Activated CD4-positive, alpha-beta T cell treated with anti-CD3 and anti-CD28 coated beads for 1 hour (primary cell): Measurements from ENCODE around the gene SMCHD1.

Source experiments
- DNase-seq: peaks from one replicate; pipeline ENCODE4 v3.0.0-alpha.2; 2020

SMCHD1 gene

DNA sequence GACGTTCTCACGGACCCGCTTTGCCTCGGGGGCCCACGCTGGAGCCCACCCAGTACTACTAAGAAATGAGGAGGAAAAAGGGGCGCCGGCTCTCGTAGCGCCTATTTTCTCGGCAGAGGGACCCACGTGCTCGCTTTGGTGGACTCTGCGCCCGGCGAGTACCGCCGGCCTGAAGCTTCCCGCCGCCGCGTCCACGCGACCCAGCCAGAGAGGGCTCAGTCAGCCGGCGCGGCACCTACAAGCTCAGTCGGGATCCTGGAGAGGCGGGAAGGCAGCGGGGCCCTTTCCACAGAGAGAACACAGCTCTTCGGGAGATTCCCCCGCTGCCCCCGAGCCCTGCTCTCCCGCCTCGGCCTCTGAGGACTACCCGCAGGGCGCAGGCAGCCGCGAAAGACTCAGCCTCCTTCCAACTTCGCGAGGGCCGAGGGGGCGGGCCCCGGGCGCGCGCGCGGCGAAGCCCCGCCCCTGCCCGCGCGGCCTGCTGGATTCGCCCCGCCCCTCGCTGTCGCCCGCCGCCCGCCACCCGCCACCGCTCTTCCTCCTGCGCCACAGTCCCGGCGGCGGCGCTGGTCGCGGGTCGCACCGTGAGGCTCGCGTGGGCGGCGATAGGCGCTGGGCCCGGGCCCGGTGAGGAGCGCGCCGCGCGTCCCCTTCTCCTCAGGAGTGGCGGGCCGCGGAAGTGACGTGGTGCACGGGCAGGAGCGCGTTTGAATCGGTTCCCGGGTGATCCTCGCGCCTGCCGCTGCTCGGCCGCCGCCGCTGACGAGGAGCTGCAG is at the start of gene SMCHD1:
SMCHD1 (plus strand) TSS at position 549 of the 776 bp plus-strand sequence. CDS start 350 bp downstream, outside the sequence.
- DNase-seq = peak; percentile 86

DNA sequence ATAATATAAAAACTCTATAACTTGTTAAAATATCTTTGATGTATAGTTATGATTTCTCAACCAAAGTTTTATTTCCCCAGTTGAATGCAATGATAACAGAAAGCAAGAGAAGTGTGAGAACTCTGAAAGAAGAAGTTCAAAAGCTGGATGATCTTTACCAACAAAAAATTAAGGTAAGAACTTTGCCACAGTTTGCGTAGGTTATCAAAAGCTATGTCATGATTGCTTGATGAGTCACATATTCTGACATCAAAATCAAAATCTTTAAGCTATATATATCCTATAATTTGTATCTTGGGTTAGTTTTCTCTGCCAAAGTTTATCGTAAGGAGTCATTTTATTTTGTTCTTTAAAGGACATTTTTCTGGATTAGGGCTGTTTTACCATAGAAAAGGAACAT is 49.2 kb upstream of the SMCHD1 start:
- no peak for DNase-seq

DNA sequence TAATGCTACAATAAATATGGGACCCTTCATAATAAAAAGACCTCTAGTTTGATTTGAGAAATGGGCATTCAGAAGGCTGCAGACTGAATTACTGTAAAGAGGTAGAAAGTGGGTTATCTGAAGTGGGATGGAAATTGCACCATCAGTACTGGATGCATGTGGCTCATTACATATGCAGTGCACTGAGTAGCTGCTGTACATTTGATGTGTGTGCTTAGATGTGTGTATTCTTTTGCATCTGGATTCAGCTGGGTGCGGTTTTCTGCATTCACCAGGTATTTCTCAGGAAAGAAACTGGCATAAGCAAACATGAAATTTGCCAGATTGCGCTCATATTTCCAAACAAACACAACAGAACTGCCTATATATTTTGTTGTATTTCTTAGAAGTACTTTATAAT is 45.9 kb upstream of the SMCHD1 start:
- DNase-seq = no peak

DNA sequence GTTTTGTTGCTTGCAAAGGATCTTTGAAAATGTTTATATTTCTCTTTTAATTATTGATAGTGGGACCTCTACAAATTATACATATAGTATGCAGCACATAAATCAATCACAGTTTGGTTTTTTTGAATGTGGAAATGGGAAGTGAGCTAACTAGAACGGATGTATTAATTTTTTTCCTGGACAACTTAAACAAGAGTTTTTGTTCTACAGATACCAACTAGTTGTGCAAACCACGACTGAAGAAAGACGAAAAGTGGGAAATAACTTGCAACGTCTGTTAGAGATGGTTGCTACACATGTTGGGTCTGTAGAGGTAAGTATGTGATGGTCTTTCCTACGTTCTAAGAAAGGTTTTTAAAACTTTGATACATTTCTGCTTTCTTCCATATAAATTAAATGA is 45.0 kb upstream of the SMCHD1 start:
- DNase-seq = no peak

DNA sequence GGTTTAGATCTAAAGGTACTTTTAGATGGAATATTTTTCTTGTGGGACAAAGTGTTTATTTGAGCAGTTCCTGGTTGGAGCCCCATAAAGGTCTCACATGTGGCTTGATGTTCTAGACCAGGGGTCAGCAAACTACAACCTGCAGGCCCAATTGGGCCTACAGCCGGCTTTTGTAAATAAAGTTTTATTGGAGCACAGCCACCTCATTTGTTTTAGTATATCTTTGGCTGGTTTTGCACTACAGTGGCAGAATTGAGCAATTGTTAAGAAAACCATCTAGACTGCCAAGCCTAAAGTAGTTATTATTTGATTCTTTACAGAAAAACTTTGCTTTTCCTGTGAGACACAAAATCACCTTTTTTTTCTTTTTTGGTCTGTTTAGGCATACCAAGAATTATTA is 42.5 kb upstream of the SMCHD1 start:
- no peak for DNase-seq

DNA sequence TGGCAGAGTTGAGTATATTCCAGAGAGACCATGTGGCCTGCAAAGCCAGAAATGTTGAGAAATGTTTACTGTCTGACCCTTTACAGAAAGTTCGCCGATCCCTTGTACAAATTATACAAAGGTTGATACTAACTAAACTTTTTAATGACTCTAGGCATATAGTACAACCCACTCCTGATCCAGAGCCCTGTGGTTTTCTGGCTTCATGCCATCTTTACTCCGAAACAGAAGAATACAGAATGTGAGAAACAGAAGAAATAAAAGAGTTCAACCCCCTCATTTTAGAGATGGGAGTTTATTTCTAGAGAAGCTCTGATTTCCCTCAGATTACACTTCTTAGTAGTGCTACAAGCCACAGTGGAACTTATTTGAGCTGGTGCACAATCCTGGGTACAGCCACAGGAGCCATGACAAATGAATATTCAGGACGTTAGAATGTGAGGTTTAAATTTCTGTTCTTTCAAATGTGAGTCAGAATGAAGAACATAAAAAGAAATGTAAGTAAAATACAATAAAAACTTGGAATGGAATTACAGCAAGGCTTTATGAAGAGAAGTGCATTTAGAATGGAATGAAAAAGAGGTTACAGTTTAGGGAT is 38.0 kb upstream of the SMCHD1 start:
- DNase-seq = no peak

DNA sequence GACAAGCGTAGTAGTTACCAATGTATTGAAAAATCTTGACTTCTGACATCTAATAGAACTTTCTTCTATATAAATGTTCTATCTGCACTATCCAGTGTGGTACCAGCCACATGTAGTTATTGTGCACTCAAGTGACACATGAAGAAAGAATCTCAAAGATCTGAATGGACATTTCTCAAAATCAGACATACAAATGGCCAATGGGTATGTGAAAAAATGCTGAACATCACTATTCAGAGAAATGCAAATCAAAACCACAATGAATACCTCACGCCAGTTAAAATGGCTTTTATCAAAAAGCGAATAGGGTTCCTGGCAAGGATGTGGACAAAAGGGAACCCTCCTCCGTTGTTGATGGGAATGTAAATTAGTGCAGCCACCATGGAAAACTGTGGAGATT is 37.5 kb upstream of the SMCHD1 start:
- DNase-seq = no peak

DNA sequence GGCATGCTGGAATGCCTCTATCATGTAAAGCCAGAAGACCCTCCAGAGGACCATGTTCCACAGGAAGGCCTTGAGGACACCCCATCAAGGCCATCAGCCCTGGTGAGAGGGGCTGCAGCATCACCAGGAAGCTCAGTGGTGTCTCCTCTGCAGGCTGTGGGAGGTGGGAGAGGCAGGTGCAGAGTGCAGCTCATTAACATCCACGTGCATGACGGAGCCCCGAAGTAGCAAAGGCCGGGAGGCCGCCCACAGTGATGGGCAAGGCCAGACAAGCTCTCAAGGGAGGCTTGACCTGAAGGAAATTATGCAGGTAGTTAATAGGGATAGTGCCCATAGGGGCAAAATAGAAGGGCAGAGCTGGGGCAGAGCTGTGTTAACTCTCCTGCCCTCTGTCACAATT is 30.3 kb upstream of the SMCHD1 start:
- DNase-seq = no peak

DNA sequence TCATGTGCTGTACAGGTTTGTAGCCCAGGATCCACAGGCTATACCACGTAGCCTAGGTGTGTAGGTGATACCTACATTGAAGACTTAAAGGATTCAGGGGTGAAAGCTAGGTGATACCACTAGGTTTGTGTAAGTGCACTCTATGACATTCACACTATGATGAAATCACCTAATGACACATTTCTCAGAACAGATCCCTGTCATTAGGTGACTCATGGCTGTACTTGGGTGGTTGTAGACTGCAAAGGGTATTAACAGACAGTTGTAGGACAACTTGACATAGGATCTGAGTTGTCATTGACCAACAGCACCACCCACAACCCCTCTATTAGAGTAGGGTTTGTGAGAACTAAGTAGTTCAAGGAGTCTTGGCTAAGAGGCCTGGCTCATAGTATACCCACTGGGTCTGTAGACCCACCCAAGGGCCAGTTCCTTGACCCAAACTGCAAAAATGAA is 27.7 kb upstream of the SMCHD1 start:
- no peak for DNase-seq

DNA sequence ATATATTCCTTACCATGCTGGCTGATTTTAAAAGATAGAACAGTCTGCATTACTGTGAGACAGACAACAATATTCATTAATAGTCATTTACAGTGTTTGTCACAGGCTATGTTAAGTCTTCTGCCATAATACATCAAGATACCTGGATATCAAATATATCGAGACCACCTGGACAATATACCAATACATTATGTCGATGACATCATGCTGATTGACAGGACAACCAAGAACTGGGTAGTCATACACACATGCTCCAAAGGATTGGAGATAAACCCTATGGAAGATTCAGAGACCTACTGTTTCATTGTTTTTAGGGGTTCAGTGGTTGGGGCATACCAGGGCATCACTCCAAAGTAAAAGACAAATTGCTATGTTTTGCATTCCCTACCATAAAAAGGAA is 26.5 kb upstream of the SMCHD1 start:
- no peak for DNase-seq

DNA sequence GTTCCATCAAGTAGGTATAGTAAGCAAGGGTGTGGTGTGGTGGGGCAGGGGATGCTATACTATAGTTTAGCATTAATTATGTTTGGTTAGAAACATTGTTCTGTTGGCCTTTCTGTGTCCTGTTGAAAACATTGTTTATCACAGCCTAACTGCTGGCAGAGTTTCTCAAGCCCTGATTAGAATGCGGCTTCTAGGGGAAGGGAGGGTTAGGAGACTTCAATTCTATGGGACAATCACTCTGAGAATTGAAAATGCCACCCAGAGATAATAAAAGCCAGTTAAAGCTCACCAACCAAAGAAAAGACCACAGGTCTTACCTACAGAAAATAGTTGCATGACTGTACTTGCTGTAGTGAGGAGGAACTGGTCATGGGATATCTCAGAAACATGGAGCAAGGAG is 19.9 kb upstream of the SMCHD1 start:
- no peak for DNase-seq

DNA sequence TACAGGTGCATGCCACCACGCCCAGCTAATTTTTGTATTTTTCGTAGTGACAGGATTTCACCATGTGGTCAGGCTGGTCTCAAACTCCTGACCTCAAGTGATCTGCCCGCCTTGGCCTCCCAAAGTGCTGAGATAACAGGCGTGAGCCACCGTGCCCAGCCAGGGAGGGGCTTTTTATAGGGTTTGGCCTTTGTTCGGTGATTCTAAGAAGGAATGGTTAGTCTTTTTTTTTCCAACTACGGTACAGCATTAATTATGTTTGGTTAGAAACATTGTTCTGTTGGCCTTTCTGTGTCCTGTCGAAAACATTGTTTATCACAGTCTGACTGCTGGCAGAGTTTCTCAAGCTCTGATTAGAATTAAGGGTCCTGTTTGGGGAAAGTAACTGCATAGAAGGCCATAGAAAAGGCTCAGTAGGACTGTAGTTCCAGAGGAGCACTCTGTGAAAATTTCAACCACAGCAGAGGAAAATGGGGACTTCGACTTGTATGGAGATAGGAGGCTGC is 19.3 kb upstream of the SMCHD1 start:
- DNase-seq = no peak

DNA sequence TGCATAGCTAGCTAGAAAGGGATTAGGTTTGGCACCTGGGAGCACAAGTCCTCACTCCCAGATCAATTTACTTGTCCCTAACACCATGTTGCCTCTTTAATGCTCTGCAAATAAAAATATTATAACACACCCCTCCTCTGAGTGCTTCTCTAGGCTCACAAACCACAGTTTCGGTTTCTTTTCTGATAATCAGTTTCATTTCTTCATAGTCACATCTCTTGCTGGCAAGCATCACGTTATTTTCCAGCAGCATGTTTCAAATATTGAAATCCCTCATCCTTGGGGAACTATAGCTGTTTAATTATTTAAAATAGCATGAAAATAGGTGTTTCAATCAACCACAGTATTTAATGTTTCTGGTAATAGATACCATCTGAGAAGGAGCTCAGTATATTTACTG is 13.9 kb upstream of the SMCHD1 start:
- no peak for DNase-seq

DNA sequence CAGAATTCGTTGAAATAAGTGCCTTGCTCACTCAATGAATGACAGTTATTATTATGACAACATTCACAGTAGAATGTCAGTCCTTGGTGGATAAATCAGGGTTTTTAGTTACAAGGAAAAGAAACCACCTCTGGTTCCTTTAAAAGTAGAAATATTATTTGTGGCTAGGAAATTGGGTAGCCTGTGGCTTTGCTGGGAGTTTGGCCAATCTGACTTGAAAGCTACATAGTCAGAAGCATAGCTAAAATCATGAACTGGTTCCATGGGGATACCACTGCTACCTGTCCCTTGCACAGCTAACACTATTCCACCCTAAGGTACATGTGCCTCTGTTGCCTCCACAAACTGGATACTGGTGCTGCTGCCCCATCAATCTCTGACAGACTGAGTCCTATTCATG is 12.8 kb upstream of the SMCHD1 start:
- no peak for DNase-seq

DNA sequence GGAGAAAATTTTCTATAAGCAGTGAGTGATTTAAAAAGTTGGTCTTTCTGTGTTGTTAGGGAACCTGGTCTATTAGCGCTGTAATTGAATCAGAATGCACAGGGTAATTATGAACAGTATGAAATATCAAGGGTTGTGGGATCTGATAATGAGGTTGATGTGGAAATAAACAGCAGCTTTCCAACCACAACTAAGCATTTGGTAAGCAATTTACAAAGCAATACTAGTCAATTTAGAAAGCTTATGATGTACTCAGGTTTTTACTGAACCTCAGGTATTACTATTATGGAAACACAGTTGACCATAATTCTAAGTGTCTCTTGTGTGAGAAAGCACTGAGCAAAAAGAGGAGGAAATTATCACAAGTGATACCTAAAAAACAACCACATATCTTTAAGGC is 11.0 kb upstream of the SMCHD1 start:
- DNase-seq = no peak

DNA sequence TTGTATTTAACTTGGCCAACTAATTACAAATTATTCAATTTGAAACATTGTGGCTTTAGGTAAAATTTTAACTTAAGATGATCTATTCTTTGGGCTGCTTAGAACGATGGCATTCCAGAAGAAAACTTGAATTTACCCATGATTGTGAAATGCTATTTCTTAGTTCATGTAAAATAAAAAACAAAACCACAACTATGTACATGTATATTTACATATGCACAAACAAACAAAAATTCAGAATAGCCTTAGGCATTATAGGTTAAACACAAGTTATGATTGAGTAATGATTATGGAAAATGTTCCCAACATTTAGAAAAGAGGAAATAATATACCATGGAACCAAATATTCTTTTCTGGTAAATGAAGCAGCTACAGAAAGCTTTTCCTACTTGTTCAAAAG is 3.5 kb upstream of the SMCHD1 start:
- no peak for DNase-seq

DNA sequence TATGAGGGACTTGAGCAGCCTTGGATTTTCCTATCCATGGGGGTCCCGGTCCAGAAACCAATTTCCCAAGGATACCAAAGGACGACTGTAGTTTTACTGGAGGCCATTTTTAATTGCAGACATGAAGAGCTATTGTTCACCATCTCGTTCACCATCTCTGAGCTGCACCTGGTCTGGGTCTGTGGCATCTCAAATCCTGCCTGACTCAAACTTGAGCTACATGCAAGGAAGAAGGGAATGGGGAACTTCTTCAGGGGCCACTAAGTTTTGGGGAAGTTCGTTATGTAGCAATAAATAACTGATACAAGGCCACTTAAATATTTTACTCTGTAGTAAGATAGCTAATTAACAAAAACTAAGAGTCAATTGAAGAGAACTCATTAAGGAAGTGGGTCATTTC is 2.1 kb upstream of the SMCHD1 start:
- no peak for DNase-seq

DNA sequence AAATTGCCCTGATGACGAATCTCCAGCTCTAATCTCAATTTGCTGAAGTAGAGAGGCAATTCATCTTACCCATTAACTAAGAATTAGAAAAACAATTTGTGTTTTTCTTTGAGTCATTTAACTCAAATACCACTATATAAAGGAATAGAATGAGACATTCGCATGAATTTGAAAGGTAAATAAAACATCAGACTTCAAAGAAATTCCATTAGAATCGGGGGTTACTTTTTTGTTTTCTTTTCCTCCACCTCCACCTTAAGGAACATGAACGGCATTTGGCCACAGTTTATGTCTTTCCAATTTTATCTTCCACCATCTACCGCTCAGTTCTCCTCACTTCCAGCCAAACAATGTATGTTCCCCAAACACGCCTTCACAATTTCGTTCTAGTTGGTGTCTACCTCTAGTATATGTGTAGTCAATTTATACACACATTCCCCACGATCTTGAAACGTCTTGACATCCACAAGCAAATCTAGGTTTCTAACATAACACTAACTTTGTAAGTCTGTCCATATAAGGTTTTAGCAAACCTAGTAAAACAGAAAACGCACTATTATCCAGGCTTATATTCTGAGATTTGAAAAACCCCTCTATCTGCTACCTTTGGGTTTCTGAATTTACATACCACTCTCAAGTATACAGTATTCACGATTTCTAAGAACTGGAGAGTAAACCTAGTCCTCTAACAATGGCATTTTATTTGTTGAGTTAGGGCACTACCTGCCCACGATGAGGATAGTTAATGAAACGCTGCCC is 1.2 kb upstream of the SMCHD1 start:
- DNase-seq = no peak

DNA sequence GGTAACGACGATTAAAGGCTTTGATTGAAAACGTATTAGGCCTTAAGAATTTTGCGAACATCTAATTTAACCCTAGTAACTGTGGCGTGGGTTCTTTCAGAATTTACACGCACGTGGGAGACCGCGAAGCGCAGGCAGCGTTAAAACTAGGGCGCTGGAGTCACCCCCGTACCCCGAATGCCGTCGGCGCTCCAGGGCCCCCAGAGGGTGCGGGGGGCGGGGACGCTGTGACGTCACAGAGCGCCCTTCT is 673 bp upstream of the SMCHD1 start:
- peak; percentile 74 for DNase-seq

DNA sequence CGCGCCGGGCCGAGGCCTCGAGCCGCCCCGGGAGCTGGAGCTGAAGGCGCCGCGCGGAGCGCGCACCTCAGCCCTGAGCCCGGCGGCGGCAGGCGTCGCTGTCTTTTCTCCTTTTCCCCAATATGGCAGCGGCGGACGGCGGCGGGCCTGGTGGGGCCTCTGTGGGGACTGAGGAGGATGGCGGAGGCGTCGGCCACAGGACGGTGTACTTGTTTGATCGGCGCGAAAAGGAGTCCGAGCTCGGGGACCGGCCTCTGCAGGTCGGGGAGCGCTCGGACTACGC is 369 bp downstream of the SMCHD1 start:
- no peak for DNase-seq

DNA sequence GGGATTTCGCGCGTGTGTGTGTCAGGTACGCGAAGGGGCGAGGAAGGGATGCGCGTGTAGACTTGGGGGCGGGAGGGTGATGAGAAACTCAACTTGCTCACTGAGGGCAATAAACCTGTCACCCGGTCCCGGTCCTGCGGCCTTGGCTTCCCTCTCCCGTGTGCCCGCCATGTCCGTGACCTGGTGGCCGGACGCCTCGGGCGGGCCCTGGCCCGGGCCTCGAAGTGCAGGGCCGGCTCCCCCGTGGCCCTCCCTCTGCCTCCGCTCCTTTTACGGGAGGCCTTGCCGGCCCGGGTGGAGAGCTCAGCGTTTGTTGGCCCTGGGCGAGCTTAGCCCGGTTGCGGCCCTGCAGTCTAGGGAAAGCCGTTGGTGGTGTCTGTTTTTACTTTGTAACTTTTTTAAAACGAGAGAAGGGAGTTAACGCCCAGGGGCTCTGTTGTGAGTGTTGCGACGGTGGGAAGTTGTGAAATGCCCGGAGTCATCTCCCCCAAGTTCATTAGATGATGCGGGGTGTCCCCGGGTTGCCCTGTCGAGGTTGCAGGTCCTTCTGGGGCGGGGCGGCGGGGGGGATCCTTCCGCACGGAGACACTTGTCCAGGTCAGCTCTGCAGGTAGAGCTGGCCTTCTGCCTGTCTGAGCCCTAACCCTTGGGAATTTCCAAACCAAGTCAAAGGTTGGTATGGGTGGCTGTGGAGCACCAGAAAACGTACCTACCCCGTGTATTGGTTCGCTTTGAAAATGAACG is 883 bp downstream of the SMCHD1 start:
- peak; percentile 37 for DNase-seq

DNA sequence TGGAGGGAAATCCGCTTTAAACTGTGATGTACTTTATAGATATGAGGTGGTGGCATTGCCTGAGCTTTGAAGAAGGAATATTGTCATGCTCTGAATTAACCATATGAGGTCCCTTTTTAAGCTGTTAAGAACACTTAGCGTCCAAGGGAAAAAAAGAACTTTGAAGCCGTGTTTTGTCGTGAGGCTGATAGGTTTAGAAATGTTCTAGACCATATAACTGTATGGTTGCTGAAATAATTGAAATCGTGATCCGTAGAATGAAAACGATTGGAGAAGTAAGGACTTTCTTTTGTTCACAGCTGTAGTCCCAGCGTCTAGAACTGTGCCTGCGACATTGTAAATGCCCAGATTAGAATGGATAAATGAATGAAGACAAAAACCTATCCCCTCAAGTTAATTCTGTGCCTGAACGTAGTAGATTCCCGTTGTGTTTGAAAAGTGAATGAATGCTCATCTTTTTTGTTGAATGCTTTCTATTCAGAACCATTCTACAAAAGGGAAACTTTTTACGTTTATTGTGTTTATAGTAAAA is 1.5 kb downstream of the SMCHD1 start:
- no peak for DNase-seq

DNA sequence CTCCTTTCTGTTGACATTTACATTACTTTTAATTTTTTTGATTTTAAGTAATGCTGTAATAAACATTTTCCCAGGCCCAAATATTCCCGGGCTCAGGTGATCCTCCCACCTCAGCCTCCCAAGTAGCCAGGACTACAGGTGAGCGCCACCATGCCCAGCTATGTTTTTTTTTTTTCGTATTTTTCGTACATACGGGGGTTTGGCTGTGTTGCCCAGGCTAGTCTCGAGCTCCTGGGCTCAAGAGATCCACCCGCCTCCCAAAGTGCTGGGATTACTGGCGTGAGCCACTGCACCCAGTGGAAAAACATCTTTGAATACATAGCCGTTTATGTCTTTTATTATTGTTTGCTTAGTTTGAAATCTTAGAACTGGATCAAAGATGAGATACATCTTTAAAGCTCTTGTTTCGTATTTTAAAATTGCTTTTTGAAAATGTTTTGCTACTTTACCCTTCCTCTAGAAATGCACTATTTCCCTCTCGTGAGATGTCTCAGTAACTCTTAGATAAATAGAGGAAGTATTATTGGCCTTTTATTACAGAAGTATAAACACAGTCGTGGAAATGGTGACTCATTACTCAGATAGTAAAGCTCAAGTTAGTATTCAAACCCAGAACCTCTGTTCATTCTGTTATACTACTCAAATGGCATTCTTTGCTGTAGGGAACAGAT is 2.4 kb downstream of the SMCHD1 start:
- no peak for DNase-seq
